COR-L47 (cell line): ENCODE data around the gene IRF2BPL.

Experiments
- DNase-seq: peaks from one replicate; lab custom pipeline; 2025; lab: John Stamatoyannopoulos, UW

Gene IRF2BPL

GRCh38 chr14:77009014-77009413 is 19.5 kb downstream of the IRF2BPL start:
- no peak for DNase-seq

DNA sequence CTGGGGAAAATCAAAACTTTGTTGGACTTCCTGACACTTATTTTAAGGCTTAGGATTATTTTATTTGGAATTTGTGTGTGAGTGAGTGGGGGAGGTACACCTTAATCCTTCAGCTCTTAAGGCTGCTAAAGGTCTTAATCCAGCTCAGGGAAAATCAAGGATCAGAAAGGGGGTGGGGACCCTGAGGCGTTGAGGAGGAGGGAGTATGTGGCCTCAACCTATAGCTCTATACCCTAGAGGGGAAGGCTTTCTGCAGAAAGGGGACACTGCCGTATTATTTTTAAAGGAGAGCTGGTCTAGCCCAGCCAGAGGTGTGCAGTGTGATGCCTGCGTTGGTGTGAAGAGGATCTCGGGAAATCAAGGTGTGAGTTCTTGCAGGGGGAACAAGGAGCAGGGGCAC is 20.0 kb downstream of the IRF2BPL start:
- no peak for DNase-seq

GRCh38 chr14:77007975-77008421 is 20.5 kb downstream of the IRF2BPL start:
- DNase-seq: no peak

GRCh38 chr14:77007183-77007974 is 21.1 kb downstream of the IRF2BPL start:
- DNase-seq: no peak

DNA sequence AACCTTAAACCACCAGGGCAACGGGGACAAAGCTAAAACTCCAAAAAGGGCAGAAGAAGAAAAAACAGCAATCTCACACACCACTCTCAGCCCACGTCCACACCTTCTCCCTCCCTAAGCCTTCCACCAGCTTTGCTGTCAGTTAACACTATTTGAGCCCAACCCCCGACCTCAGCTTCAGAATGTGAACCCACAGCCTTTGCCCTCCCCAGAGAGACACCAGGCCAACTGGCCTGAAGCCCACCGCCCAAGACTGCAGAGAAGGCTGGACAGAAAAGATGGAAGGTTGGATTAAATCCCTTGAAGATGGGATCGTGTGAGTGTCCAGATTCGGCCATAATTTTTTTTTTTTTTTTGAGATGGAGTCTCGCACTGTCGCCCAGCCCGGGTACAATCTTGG is 22.4 kb downstream of the IRF2BPL start:
- no peak for DNase-seq

GRCh38 chr14:77005559-77005958 is 22.9 kb downstream of the IRF2BPL start:
- DNase-seq: no peak

- no peak for DNase-seq
Measured at GRCh38 chr14:77004711-77005460, 23.6 kb downstream of the IRF2BPL start.

- DNase-seq: no peak
Measured at GRCh38 chr14:77003960-77004710, 24.4 kb downstream of the IRF2BPL start.

- DNase-seq: no peak
Measured at GRCh38 chr14:77002889-77003288, 25.6 kb downstream of the IRF2BPL start.

DNA sequence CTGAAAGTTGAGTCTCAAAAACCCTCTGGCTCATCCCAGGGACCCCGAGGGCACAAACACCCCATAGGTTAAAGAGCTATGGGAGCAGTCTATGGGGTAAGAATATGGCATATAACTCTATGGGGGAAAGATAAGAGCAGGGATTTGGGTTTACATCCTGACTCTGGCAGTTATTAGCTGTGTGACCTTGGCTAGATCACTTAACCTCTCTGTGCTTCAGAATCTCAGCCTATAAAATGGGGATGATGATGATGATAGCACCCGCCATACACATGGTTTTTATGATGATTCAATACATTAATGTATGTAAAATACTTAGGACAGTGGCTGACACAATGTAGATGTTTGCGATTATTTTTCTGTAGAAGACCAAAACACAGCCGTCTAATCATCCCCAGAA is 26.2 kb downstream of the IRF2BPL start:
- DNase-seq: no peak

GRCh38 chr14:77000340-77001270 is 27.9 kb downstream of the IRF2BPL start:
- DNase-seq: no peak

- no peak for DNase-seq
Measured at GRCh38 chr14:76998910-76999309, 29.6 kb downstream of the IRF2BPL start.

DNA sequence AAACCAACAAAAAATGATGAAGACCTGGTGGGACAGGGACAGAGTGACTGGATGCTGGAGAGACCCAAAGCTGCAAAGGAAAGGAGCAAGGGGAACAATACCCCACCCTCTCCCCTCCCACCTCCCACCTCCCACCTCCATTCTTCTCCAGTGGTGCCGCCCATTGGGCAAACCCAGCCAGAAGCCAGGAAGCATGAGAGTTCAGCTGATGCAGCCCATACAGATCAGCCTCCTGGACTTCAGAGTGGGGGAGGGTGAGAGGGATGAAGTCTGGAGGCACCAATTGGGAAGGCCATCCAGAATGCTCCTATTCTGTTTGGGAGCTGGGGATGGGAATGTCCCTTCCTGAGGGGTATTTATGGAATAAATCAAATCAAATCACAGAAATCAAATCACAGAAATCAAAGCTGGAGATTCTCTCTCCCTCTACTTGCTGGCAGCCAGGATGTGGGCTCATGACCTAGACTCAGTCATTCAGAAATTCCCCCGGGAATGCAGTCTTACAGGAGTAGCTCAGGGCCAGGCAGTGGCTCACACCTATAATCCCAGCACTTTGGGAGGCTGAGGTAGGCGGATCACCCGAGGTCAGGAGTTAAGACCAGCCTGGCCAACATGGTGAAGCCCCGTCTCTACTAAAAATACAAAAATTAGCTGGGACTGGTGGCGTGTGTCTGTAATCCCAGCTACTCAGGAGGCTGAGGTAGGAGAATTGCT is 31.1 kb downstream of the IRF2BPL start:
- DNase-seq: no peak

GRCh38 chr14:76996563-76997146 is 31.9 kb downstream of the IRF2BPL start:
- DNase-seq: no peak

DNA sequence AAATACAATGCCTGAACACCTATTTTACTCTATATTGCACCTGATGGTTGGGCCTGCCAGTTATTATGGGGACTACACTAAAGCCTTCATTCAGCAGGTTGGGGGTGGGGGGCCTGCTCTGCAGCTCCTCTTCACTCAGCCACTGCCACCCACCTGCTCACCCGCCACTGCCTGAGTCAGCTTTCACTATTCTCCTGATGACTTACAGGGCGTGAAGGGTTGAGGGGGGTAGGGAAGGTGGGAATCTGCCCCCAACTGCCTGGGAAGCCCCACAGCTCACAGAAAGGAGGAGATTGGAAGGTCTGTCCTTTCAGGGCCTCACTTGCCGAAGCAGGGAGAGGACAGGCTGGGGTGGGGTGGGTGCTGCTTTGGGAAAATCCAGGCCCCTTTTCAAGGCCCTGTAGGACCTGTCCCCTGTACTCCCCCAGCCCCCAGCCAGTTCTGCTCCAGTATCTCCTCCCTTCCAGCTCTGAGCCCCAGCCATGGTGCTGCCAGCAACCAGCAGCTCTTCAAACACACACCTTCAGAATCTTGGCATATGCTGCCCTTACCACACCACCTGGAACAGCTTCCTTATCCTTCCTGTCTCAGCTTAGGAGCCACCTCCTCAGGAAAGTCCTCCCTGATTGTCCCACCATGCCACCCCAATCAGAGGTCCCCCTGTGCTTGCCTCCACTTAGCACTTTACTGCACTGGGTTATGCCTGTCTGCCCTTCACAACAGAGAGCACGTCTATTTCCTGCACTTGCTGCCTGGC is 33.1 kb downstream of the IRF2BPL start:
- DNase-seq: no peak

DNA sequence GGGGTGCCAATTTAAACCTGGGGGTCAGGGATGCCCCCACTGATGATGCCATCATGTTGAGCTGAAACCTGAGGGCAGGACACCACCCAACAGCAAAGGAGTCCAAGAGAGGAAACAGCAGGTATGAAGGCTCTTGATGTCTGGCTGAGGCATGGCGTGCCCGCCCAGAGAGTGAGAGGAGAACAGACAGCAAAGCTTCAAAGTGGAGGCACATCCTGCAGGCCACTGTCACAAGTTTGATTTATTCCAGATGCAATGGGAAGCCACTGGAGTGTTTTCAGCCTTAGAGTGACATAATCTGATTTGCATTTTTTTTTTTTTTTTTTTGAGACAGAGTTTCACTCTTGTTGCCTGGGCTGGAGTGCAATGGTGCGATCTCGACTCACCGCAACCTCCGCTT is 34.8 kb downstream of the IRF2BPL start:
- DNase-seq: no peak

DNA sequence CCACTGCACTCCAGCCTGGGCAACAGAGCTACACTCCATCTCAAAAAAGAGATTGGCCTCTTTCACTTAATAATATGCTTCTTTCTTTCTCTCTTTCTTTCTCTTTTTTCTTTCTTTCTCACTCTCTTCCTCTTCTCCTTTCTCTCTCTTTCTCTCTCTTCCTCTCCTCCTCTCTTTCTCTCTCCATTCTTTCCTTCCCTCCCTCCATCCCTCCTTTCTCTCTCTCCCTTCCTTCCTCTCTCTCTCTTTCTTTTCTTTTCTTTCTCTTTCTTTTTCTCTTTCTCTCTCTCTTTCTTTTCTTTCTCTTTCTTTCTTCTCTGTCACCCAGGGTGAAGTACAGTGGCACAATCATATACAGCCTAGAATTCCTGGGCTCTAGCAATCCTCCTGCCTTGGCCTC is 38.4 kb downstream of the IRF2BPL start:
- DNase-seq: no peak

DNA sequence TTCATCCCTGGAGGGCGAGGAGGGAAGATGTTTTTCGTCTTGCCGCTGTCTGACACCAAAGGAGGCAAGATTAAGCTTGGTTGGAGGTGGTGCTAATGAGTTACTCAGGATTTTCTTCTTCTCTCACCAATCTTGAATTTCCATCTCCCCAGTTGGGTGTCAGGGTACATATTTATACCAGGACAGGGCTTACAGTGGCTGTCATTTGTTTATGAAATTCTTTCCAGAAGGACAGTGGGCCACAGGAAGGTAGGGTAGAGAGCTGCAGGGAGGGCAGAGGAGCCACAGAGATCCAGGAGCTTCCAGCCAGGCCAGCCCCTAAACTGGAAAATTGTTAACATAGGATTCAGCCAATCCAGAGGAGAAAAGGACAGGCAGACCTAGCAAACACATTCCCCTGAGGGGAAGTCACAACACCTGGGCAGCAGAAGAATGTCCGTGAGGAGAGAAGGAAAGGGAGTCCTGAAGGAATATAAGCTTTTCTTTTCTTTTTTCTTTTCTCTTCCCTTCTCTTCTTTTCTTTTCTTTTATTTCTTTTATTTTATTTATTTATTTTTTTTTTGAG is 40.5 kb downstream of the IRF2BPL start:
- no peak for DNase-seq

GRCh38 chr14:76986231-76986565 is 42.3 kb downstream of the IRF2BPL start:
- DNase-seq: no peak
